Right lobe of liver (tissue), 6 donors: ENCODE measurements around the gene DNAAF8. TPM values are rescaled to one million over a fixed set of nuclear protein-coding genes. Genes with fewer than 3 reads are reported as not detected.
A peak's percentile ranks its signal among the peaks of the same experiment; 100 is the strongest.

ENCODE experiments used
- ATAC-seq, 4 donors: fragments of 200-7000 bp; cut with Tn5 transposase; one replicate each; pipeline ENCODE4 v1.9.1; 2020; ENCODE audit warnings: mild to moderate bottlenecking in 4 of 4, moderate library complexity in 4 of 4
- DNase-seq, 3 donors: peaks; one replicate each; pipeline ENCODE4 v3.0.0-alpha.2; 2020
- H3K27ac ChIP-seq, 3 donors: fragments of 200-600 bp; one replicate each; pipeline ENCODE4 v1.8.0; 2022
- H3K27me3 ChIP-seq, 2 donors: fragments of 200-600 bp; one replicate each; pipeline ENCODE4 v1.8.0; 2022
- H3K36me3 ChIP-seq, 4 donors: fragments of 200-600 bp; sonication (generic) in 1 of 4; one replicate each; pipeline versions ENCODE4 v1.5.1 to v1.8.0; 2017 to 2022; ENCODE audit warnings: control low read depth in 1 of 4
- H3K4me1 ChIP-seq, 4 donors: fragments of 200-600 bp; sonication (generic) in 1 of 4; one replicate each; pipeline versions ENCODE4 v1.5.1 to v1.8.0; 2017 to 2022; ENCODE audit warnings: control low read depth in 1 of 4
- H3K4me3 ChIP-seq, 3 donors: fragments of 200-600 bp; one replicate each; pipeline ENCODE4 v1.8.0; 2022
- H3K9me3 ChIP-seq, 4 donors: fragments of 200-600 bp; sonication (generic) in 1 of 4; one replicate each; pipeline versions ENCODE4 v1.5.1 to v1.8.0; 2017 to 2022; ENCODE audit warnings: control low read depth in 1 of 4
- POLR2A ChIP-seq: fragments of 450-650 bp; IDR thresholded peaks from one replicate; pipeline ENCODE4 v1.6.1; 2017; ENCODE audit warnings: antibody characterized with exemption, mild to moderate bottlenecking
- WGBS: methylation state at CpG from one replicate; pipeline ENCODE4 v1.1.6; 2018; ENCODE audit warnings: low coverage, low lambda C conversion rate; ENCODE audit not compliant: insufficient coverage; ENCODE audit errors: missing lambda C conversion rate; 5-methylcytosine and 5-hydroxymethylcytosine counted together
- intact Hi-C, 2 donors: fragments of 100-400 bp; cut with DNase I; formaldehyde crosslinking; loops; one replicate each; pipeline versions ENCODE4 v1.11.2 to v1.14.1; 2022
- total RNA-seq, 6 experiments: library from RNA; depleted of rRNA in 2 of 6; stranded (reverse); fragments of >200 nt in 2 of 6; fragmentation: NEBNext Ultra II Directional in 3 of 6; extraction: Animal tissue kit (Norgen Biotek cat#: 25700) in 3 of 6; gene quantifications; one replicate each; pipeline versions ENCODE4 v1.1.0 to v1.2.4, GENCODE V29; 2016 to 2023
- TF ChIP-seq, protein P1 (sequence below), 4 donors: fragments of 200-600 bp in 3 of 4; fragments of 450-650 bp in 1 of 4; IDR thresholded peaks; one replicate each; pipeline versions ENCODE4 v1.5.1 to v1.8.0; 2016 to 2022; ENCODE audit warnings: antibody characterized with exemption in 4 of 4, mild to moderate bottlenecking in 2 of 4
- donor health status: DM: no; HTN: yes; CAD: no.
- donor health status: DM: no; HTN: no; CAD: no.
- donor health status: DM: no; HTN: no; CAD: no.
- donor health status: DM: no; HTN: yes; CAD: no.
- donor health status: DM: no; HTN: yes; CAD: no.

DNAAF8 gene
- total RNA-seq, 6 experiments from 2014 or later, result 0.12 to 0.92 (median 0.42) TPM; not detected in 1

DNA sequence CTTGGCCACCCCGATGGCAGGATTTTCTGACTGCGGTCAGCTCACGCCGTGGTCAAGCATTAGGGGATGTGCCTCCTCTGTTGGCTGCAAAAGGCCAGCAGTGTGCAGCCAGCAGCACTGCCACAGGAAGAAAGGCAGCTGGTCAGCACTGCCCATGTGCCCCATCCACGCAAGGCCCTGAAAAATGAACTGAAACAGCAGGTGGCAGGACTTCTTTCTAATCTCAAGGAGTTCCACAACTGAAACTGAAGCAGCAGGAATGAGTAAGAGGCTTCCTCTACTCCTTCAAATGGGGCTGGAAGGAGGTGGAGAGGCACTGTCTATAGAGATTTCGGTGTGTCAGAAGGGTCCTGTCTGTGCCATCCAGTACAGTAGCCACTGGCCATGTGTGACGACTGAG, 29.5 kb downstream of the DNAAF8 start:
- H3K27ac ChIP-seq, result no peak overlapping the region
- no peaks in the 10 kb centered on the region for H3K9me3 ChIP-seq
- DNase-seq, result no peak
- 83% methylated on average over 2 of the region's 7 CpGs for WGBS
- no peak for TF ChIP-seq POLR2A
- TF ChIP-seq, protein P1, sequence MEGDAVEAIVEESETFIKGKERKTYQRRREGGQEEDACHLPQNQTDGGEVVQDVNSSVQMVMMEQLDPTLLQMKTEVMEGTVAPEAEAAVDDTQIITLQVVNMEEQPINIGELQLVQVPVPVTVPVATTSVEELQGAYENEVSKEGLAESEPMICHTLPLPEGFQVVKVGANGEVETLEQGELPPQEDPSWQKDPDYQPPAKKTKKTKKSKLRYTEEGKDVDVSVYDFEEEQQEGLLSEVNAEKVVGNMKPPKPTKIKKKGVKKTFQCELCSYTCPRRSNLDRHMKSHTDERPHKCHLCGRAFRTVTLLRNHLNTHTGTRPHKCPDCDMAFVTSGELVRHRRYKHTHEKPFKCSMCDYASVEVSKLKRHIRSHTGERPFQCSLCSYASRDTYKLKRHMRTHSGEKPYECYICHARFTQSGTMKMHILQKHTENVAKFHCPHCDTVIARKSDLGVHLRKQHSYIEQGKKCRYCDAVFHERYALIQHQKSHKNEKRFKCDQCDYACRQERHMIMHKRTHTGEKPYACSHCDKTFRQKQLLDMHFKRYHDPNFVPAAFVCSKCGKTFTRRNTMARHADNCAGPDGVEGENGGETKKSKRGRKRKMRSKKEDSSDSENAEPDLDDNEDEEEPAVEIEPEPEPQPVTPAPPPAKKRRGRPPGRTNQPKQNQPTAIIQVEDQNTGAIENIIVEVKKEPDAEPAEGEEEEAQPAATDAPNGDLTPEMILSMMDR (IDR thresholded peaks at IDR 0.05), result no peak
- no peaks in the 10 kb centered on the region for H3K27me3 ChIP-seq
- H3K4me1 ChIP-seq, result peaks cover 0 to 18% (median 4%) of the 10 kb centered on the region in 4 donors
- ATAC-seq, result no peak
- peaks cover 0 to 43% (median 7%) of the 10 kb centered on the region in 4 donors for H3K36me3 ChIP-seq
- no peak overlapping the region for H3K4me3 ChIP-seq
- intact Hi-C loops, result no loop called here

DNA sequence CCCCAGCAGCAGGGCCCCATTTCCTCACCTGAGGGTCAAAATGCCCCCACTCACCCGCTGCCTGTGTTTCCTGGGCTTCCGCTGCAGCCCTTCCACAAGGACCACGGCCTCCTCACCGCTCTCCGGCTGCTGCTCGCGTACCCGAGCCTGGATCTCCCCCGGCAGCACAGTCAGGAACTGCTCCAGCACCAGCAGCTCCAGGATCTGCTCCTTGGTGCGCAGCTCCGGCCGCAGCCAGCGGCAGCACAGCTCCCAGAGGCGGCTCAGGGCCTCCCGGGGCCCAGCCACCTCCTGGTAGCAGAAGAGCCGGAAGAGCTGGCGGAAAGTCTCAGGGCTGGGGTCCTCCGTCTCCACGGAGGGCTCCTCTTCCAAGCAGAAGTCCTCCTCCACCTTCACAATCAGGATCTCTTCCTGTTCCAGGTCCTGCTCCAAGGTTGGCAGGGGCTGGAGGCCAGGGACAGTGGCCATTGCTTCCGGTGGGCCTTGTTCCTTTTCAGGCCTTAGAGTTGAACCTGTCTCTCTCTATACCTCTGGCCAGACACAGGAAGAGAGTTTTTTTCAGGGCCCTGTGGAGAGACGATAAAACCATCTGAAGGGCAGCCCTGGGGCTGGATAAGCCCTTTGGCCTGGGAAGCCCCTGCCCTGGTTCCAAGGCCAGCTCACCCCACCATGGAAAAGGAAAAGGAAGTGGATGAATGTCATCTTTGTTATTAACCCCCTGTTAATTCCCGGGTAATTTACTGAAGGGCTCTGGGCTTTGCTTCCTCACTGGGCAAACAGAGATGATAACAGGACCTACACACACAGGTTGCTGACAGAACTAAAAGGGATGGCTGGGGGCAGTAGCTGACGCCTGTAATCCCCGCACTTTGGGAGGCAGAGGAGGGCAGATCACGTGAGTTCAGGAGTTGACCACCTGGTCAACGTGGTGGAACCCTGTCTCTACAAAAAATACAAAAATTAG, 31.5 kb downstream of the DNAAF8 start:
- DNase-seq, result no peak
- Histone ChIP-seq H3K4me1 (peaks cover 0 to 18% (median 4%) of the 10 kb centered on the region in 4 donors), H3K27me3 (no peaks in the 10 kb centered on the region), H3K27ac (peak overlapping the region in 1 of 3 donors; percentile 13), H3K4me3 (peak overlapping the region; percentile 97 to 99 (median 98)), H3K36me3 (peaks cover 0 to 27% (median 5%) of the 10 kb centered on the region in 4 donors), H3K9me3 (no peaks in the 10 kb centered on the region)
- no peak for ATAC-seq
- no peak for TF ChIP-seq POLR2A
- 15% methylated on average over 6 of the region's 26 CpGs for WGBS
- intact Hi-C loops, result no loop called here

DNA sequence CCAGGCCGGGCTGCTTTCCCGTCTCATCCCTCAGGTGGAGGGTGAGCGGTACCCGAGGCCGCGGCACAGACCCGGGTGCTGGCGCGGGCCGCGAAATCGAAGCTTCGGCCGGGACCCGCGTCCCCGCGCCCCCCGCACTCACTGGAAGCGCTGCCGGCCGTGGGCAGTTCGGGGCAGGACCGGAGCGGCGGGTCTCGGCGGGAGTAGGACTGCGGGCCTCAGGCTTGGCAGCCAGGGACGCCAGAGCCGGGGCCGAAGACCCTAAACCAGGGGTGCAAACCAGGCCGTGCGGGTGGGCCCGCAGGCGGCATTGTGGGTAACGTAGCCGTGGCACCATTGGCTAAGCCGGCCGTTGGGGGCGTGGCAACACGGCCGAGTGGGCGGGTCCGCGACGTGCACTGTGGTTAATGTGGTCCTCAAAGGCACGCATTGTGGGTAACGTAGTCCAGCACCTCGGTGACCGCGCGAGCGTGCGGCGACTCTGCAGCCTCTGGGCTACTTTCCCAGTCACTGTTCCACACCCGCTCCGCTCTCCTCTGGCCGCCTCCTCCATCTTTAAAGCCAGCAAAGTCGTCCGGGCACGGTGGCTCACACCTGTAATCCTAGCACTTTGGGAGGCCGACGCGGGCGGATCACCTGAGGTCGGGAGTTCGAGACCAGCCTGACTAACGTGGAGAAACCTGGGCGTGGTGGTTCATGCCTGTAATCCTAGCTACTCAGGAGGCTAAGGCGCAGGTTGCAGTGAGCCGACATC, 32.7 kb downstream of the DNAAF8 start, which contains the start of gene ZNF500:
Gene ZNF500 (minus strand): TSS at position 288 of the 754 bp plus-strand sequence. CDS start 1,184 bp downstream, outside the sequence.
- Histone ChIP-seq H3K4me3 (peak within 1 kb of the TSS; percentile 97 to 99 (median 98)), H3K4me1 (peaks cover 0 to 18% (median 4%) of the 10 kb centered on the region in 4 donors), H3K27me3 (no peaks in the 10 kb centered on the region), H3K9me3 (no peaks in the 10 kb centered on the region), H3K27ac (peak within 1 kb of the TSS; percentile 74 to 79 (median 77)), H3K36me3 (peaks cover 0 to 17% (median 5%) of the 10 kb centered on the region in 4 donors)
- ATAC-seq (peak; percentile 90 to 95 (median 92)), DNase-seq (peak; percentile 98)
- 11% methylated on average over 6 of the region's 72 CpGs for WGBS
- peak; percentile 61 for TF ChIP-seq POLR2A
- TF ChIP-seq, protein P1 (IDR thresholded peaks at IDR 0.05), result peak in 1 of 4 donors; percentile 6
- intact Hi-C loops, result no loop called here

DNA sequence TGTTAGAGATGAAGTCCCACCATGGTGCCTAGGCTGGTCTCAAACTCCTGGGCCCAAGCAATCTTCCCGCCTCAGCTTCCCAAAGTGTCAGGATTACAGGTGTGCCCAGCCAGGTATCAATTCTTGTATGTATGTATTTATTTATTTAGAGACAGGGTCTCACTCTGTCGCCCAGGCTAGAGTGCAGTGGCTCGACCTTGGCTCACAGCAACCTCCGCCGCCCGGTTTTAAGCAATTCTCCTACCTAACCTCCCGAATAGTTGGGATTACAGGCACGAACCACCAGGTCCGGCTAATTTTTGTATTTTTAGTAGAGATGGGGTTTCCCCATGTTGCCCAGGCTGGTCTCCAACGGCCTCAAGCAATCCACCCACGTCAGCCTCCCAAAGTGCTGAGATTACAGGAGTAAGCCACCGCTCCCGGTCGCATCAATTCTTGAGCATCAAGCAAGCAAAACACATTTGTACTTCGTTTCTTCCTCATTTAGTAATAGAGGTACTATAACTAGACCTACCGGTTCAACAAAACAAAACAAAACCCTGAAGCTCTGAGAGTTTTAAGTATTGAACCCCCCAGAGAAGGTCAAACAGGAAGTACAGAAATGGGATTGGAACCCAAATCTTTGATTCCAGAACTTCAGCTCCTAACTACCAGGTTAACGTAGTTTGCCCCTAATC, 33.7 kb downstream of the DNAAF8 start:
- intact Hi-C loops, result no loop called here

More for the DNA sequence above, 33.7 kb downstream of the DNAAF8 start:
- TF ChIP-seq, protein P1 (IDR thresholded peaks at IDR 0.05), result no peak
- TF ChIP-seq POLR2A, result no peak
- ATAC-seq (peak in 1 of 4 donors; percentile 3), DNase-seq (no peak)
- Histone ChIP-seq H3K4me3 (peak overlapping the region; percentile 97 to 99 (median 98)), H3K9me3 (no peaks in the 10 kb centered on the region), H3K4me1 (peaks cover 0 to 18% (median 4%) of the 10 kb centered on the region in 4 donors), H3K36me3 (peaks cover 0 to 13% (median 3%) of the 10 kb centered on the region in 4 donors), H3K27ac (peak overlapping the region; percentile 42 to 79 (median 77)), H3K27me3 (no peaks in the 10 kb centered on the region)
- 43% methylated on average over 17 of the region's 17 CpGs for WGBS
